Measurements from ENCODE around the gene PLCB3.

The PLCB3 gene

DNA sequence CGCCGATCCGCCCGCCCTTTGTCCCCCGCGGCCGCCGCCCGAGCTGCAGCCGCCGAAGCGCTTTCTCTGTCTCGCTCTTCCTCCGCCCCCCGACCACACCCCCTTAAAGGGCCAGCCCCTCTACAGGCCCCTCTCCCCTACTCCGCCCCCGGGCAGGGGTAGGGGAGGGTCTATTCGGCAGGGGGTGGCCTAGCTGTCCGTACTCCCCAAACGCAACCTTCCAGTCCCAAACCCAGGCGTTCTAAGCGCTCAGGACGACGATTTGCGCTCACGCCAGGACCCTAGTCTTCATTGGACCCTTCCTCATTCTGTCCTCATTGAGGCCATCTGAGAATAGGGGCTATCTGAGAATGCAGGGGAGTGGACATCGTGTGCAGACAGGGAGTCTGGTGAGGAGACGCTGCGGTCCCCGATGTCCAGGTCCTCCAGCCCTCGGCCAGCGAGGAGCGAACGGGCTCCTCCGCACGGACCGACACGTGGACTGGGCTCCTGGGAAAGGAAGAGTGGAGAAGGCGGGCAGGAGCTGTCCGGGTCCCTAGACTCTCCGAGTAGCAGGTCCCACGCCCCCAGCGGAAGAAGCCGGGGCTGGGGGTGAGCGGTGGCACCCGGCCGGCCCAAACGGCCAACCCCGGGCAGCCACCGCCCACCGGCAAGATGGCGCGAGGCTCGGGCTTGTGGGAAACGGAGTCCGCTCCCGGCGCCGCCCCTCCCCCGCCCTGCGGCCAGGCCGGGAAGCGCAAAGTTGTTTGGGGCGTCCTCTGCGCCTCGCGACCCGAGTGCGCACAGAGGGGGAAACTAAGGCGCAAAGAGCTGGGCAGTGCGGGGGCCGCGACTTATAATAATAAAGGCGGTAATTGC is 4.2 kb upstream of the PLCB3 start, which contains the start of gene PPP1R14B:
Gene PPP1R14B, minus strand, starts transcription at position 73 of the 858 bp plus-strand sequence. CDS start 270 bp downstream, outside the sequence.
- H2AFZ ChIP-seq (ENCODE audit: low read length): peak within 1 kb of the TSS; percentile 49; the same call in 1 of the 2 replicates
- no peaks in the 10 kb centered on the region; the same call in 1 of the 2 replicates for H3K79me2 ChIP-seq (ENCODE audit: insufficient read depth, low read length)

DNA sequence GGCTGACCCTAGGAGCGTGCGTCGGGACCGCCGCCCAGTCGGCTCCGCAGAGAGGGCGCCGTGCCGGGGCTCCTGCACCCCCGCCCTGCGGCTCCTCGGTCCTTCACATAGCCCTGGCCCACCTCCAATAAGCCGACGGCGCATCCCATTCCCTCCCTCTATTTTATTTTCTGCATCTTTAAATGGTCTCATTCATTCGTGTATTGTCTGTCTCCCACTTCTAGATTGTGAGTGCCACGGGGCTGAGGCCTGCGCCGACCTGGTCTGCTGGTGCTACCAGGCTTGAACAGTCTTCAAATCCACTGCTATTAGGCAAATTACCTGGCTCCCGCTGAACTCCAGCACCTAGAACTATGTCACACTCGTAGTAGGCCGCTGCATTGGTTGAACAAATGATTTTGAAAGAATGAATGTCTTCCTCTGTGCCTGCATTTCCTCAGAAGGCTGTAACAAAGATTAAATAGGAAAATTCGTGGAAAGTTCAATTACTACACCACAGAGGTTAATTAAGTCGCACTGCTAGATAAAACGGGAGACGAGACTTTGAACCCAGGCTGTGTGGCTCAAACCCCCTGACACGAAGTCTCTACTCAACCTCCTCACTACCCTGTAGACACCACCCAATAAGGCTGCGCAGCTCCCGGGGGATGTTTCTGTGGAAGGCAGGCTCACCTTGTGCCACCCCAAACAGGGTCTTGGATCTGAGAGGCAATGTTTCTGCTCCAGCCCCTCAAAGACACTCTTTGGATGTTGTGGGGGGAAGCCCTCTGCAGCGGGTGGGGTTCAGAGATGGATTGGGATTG is 3.4 kb upstream of the PLCB3 start:
- Histone ChIP-seq H3K4me1 (ENCODE audit: insufficient read depth, low read length, severe bottlenecking) (peaks cover 58% of the 10 kb centered on the region), H3K4me3 (ENCODE audit: low read depth, low read length, poor library complexity, severe bottlenecking) (peak overlapping the region; percentile 70)

More for the DNA sequence above, 4.2 kb upstream of the PLCB3 start, which contains the start of gene PPP1R14B:
- no peaks in the 10 kb centered on the region for H4K20me1 ChIP-seq (ENCODE audit: insufficient read depth, low read length)
- peak within 1 kb of the TSS; percentile 85 for H3K27ac ChIP-seq (ENCODE audit: low read depth, low read length, poor library complexity, severe bottlenecking)
- no peaks in the 10 kb centered on the region for H3K27me3 ChIP-seq (ENCODE audit: insufficient read depth, low read length)
- H3F3A ChIP-seq (ENCODE audit: insufficient read depth, low read length): 0 out of 2 replicates have a peak, but pooled peaks cover 3% of the 10 kb centered on the region
- H3K9me3 ChIP-seq (ENCODE audit: low read length): no peaks in the 10 kb centered on the region
- H3K36me3 ChIP-seq (ENCODE audit: insufficient read depth, low read length): peaks cover 21% of the 10 kb centered on the region; the same call in 1 of the 2 replicates
- H3K9me2 ChIP-seq (ENCODE audit: low read depth, low read length): no peaks in the 10 kb centered on the region
- peak within 1 kb of the TSS; percentile 95 for H3K4me2 ChIP-seq (ENCODE audit: low read length)
- H3K4me1 ChIP-seq (ENCODE audit: insufficient read depth, low read length, severe bottlenecking): peaks cover 58% of the 10 kb centered on the region
- no peak for TF ChIP-seq EZH2 (IDR thresholded peaks at IDR 0.05; ENCODE audit: borderline replicate concordance, low read length)
- TF ChIP-seq CTCF (IDR thresholded peaks at IDR 0.05; ENCODE audit: low read length): no peak
- H3K4me3 ChIP-seq (ENCODE audit: low read depth, low read length, poor library complexity, severe bottlenecking): peak within 1 kb of the TSS; percentile 91
- peak within 1 kb of the TSS; percentile 91 for H3K9ac ChIP-seq (ENCODE audit: low read length)

More for the DNA sequence above, 3.4 kb upstream of the PLCB3 start:
- H2AFZ ChIP-seq (ENCODE audit: low read length): peak overlapping the region; percentile 49; the same call in 1 of the 2 replicates
- H3K36me3 ChIP-seq (ENCODE audit: insufficient read depth, low read length): peaks cover 20% of the 10 kb centered on the region; the same call in 1 of the 2 replicates
- H3K27ac ChIP-seq (ENCODE audit: low read depth, low read length, poor library complexity, severe bottlenecking): peak overlapping the region; percentile 80
- peak overlapping the region; percentile 78 for H3K9ac ChIP-seq (ENCODE audit: low read length)
- H3K9me3 ChIP-seq (ENCODE audit: low read length): no peaks in the 10 kb centered on the region
- no peaks in the 10 kb centered on the region; the same call in 1 of the 2 replicates for H3K79me2 ChIP-seq (ENCODE audit: insufficient read depth, low read length)
- H3K9me2 ChIP-seq (ENCODE audit: low read depth, low read length): no peaks in the 10 kb centered on the region
- peak overlapping the region; percentile 95 for H3K4me2 ChIP-seq (ENCODE audit: low read length)
- no peaks in the 10 kb centered on the region for H3K27me3 ChIP-seq (ENCODE audit: insufficient read depth, low read length)
- TF ChIP-seq EZH2 (IDR thresholded peaks at IDR 0.05; ENCODE audit: borderline replicate concordance, low read length): no peak
- TF ChIP-seq CTCF (IDR thresholded peaks at IDR 0.05; ENCODE audit: low read length): no peak
- H3F3A ChIP-seq (ENCODE audit: insufficient read depth, low read length): 0 out of 2 replicates have a peak, but pooled peaks cover 3% of the 10 kb centered on the region
- no peaks in the 10 kb centered on the region for H4K20me1 ChIP-seq (ENCODE audit: insufficient read depth, low read length)

Measured in OCI-LY1 (cell line).